HG02970 (cell line): ENCODE results near the gene MSANTD3.
A peak's percentile ranks its signal among the peaks of the same experiment; 100 is the strongest.
"Not testable (repeated sequence)": the region's sequence is repeated elsewhere in the genome, so short reads cannot be mapped to it uniquely, and the experiment has no call there.

Experiments used
- ATAC-seq: cut with Tn5 transposase; IDR thresholded peaks from one replicate; pipeline ENCODE4 v1.9.1; 2021; ENCODE audit warnings: mild to moderate bottlenecking, moderate library complexity, moderate number of reproducible peaks; ENCODE audit not compliant: unreplicated experiment, low FRiP score

The MSANTD3 gene

DNA sequence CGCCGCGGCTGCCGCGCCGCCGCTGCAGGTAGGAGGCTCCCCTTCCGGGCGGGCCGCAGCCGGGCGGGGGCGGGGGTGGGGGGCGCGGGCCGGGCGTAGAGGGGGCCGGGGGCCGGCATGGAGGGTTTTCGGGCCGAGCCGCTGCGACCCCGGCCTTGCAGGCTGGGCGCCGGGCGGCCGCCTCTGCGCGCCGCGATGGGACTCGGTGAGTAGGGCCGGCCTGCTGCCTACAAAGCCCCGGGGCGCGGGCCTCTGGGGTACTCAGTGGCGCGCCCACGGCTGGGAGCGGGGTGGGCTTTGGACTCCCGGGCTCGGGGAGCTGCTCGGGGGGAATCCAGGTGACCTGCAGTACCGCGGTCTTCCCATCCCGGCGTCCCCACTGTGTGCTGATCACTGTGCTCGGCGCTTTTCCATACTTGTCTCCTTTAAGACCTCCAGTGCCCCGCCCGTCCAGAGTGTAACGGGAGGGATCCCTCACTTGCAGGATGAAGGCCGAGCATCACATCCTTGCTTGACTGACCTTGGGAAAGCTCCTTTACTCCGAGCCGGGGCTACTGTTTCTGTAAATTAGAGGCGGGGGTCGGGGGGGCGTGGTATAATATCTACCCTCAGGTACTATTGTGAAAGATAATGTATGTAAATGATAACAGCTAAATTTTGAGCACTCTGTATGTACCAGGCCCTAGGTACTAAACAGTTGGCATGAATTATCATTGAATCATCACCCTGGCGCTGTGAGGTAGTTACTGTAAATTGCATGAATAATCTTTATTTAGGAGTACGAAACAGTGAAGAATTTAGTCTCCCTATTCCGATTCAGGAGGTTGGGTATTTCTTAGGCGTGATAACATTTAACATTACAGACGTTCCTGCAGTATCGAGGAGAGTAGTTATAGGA is 672 bp downstream of the MSANTD3 start:
- peak; percentile 47 for ATAC-seq

DNA sequence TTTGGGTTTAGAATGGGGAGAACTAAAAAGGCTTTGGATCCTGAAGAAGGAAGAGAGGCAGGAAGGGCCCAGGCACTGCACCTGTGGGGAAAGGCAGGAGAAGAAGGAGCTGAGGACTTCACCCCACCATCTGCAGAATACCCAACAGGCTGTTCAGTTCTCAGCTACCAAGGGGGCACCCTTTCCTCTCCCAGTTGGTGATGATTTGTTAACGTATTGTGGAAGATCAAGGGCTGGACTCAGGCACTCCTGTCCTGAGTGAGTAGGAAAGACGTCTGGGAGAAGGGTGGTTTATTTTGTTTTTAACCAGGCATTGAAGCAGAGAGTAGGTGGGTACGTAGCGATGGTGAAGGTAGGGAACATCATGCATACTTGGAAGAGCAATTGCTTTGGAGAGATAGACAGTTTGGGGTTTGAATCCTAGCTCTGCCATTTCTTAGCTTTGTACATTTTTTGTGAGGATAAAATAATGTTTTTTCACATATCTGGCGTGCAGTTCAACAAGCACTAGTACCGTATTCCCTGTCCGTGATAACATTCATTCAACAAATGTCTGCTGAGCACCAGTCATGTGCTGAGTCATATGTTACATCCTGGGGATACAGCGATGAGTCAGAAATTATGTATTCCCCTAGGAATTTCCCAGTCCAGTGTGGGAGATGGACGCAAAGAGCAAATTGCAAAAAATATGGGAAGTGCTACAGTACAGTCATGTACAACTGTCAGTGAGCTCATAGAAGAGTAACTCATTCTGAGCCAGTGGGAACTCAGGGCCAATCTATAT is 2.1 kb downstream of the MSANTD3 start:
- ATAC-seq = no peak

DNA sequence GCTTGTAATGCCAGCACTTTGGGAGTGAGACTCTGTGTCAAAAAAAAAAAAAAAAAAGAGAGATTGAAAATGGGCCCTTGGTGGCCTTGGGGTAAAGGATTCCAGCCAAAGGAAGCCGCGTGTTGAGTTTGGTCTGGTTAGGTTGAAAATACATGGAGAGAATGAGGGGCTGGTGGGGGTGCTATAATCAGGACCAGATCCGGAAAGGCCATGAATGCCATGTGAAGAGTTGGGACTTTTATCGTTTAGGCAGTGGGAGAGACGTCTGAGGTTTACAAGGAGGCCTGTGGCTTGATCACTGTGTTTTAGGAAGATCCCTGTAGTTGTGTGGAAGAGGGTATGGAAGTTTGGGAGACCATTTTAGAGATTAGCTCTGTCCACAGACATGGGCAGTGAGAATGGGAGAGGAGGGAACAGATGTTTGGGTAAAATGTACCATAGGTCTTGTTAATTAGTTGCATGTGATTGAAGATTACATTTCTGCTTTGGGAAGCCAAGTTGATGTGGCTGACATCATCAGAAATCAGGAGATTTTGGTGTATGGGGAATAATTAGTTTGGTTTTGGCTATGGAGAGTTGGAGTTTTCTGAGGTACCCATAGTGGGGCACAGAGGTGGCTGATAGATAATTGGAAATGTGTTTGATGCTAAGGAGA is 3.5 kb downstream of the MSANTD3 start:
- ATAC-seq = no peak

DNA sequence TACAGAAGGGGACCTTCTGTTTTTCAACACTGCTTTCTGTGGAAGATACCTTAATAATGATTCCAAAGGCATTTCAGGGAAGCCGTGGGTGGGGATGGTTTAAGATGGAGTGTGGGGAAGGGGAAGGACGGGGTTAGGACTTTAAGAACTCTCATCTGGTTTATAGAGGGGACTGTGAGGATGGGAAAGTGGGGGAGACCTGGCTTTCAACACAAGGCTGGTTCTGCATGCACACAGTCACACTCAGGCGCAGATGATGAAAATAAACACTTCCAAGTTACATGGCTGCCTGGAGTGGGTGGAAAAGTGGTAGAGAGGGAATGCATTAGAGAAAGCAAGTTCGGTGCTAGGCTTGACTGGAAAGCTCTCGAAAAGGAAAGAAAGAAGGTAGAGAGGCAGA is 4.9 kb downstream of the MSANTD3 start:
- no peak for ATAC-seq

DNA sequence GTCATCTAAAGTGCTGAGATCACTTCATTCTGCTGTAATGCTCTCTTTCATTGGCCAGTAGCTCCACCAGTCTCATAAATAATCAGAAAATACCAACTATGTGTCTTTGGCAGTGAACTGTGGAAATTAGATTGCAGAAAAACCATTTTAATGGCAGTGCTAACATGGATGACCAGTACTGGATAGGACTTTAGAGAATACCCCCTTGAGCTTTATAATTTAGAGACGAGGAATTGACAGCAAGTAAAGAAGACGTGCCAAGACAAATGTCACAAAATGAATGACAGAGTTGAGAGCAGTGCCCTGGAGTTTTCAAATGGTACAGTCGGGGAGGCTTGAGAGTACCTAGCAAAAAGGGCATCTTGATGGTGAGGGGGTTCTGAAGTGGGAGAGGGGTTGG is 5.8 kb downstream of the MSANTD3 start:
- no peak for ATAC-seq

DNA sequence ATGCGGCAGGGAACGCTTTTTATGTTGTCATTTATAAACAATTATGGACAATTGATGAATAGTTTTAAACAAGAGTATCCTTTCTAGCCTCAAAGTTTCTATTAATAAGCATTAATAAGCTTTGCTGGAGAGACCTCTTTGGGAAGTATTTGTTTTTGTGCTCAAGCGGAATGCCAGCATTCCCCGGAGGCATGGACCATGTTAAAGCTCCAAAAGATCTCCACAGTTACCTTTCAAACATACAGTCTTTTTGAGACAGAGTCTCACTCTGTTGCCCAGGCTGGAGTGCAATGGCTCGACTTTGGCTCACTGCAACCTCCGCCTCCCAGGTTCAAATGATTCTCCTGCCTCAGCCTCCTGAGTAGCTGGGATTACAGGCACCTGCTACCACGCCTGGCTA is 9.6 kb downstream of the MSANTD3 start:
- ATAC-seq = no peak

DNA sequence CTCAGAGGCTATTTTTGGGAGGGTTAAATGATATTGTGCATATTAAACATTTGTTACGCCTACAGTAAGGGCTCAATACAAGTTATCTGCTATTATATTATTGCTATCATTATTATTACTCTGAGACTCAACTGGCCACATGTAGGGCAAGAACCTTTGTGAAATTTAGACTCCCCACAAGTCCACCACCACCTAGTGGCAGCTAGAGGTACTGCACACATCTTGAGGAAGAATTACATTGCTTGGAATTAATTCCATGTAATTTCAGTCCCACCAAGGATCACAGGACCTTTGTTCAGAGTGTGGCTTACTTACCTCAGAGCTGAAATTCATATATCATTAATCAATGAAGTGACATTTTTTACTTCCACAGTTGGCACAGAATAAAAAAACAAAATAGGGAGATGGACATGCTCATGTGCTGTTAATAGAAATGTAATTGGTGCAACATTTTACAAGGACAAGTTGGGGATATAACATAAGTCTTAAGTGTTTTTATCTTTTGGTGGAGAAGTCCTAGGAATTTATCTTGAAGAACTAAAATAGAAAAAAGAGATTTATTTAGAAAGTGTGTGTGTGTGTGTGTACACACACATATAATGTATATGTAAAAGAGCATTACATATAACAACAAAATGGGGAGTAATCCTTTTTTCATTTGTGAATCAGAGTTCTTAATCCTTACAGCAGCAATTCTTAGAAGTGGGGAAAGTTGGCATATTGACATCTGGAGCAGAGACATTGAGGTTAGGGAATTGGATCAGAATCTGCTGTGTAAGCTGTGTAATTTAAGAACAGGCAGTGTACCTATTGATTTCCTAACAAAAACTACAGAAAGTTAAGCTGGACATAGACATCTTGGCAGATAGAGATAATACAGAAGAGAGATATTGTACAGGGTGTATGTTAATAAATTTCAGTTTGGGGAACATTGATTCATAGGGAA is 11.2 kb downstream of the MSANTD3 start:
- ATAC-seq = no peak

DNA sequence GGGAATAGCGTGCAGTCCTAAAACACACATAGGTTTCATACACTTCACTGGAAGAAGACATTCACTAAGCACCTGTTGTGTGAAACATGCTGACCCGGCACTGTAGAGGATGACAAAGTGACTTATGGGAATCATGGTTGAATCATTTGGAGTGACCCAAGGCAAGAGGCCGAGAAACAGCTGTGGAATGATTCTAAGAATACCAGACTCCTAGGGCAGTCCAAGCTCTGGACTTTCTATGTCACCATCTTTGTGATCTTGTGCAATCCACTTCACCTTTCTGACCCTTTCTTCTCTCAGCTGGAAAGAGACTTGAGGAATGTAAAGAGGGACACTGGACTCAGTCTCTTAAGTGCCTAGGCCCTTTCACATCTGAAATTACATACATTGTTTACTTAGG is 13.1 kb downstream of the MSANTD3 start:
- ATAC-seq = no peak

DNA sequence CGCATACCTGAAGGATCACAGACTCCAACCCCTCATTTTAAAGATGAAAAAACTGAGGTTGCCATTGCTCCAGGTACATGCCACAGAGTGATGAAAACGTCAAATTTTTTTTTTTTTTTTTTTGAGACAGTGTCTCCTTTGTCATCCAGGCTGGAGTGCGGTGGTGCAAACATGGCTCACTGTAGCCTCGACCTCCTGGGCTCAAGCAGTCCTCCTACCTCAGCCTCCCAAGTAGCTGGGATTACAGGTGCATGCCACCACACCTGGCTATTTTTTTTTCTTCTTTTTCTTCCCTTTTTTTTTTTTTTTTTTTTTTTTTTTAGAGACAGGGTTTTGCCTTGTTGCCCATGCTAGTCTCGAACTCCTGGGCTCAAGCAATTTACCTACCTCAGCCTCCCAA is 13.5 kb downstream of the MSANTD3 start:
- not testable (repeated sequence) for ATAC-seq

DNA sequence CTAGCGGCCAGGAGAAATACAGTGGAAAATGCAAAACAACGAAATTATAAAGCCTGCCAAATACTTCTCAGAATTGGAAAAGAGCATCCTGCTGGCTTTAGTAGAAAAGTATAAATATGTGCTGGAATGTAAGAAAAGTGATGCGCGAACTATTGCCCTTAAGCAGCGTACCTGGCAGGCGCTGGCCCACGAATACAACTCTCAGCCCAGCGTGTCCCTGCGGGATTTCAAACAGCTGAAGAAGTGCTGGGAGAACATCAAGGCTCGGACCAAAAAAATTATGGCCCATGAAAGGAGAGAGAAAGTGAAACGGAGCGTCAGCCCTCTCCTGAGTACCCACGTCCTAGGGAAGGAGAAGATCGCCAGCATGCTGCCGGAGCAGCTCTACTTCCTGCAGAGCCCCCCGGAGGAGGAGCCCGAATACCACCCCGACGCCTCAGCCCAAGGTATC is 15.0 kb downstream of the MSANTD3 start:
- ATAC-seq = no peak

DNA sequence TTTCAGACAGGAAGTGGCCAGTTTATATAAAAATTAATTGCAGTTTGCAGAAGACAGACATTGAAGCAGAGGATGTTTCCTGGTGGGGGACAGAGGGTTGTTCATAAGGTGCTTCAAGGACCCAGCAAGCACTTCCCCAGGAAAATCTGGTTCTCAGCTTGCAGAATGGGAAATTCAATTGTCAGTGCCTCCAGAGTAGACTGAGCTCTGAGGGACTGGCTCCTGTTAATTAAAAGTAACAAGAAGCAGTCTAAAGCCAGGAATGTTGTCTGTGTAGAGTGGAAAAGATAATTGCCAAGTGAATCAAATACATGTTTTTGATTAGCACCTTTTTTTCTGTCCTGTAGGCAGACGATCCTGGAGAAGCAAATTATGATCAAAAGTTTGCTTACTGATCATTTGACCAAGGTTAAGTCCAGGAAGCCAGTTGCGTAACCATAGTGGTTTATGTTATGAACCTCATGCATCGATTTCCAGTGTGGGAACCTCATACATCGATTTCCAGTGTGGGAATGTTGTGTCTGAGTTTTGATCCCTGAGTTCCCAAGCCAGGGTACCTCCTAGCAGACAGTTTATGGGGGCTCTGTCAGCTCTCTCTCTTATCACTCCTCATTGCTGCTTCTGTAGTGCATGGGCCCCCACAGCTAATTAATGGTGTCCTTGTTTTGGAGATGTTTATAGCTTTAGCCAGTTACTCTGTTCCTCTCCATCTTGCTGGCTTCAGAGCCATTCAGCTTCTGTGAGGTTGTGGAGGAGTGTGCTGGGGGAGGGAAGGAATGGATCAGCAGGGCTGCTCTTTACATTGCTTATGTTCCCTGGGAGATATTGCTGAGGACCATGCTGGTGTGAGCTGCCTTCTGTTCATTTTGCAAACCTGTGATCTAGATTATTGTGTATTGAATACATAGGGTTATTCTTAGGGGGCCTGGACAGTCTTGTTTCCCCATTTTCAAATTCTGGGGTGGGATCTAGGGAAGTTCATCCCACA is 17.1 kb downstream of the MSANTD3 start:
- ATAC-seq = no peak

DNA sequence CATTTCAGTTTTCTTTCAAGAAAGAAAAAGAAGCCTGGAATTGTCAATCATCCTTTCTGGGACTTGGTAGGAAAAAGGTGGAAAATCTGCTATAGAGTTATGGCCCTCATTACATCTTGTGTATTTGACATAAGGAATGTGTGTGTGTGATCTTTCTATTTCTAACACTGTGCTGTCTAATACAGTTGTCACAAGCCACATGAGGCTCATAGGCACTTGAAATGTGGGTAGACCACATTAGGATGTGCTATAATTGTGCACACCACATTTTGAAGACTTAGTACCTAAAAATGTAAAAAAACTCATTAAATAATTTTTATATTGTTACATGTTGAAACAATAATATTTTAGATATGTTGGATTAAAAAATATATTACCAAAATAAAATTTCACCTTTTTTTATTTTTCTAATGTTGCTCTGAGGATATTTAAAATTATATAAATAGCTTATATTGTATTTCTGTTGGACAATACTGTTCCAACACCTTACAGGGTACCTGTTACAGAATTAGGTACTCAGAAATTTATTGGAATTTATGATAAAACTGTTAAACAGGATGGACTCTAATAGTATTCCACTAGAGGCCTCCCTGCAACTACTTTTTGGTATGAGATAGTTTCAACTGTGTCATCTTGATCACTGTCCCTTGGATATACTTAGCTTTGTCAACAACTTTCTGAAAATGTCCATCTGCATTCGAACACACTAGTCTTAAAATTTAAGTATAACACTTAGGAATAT is 18.4 kb downstream of the MSANTD3 start:
- no peak for ATAC-seq

DNA sequence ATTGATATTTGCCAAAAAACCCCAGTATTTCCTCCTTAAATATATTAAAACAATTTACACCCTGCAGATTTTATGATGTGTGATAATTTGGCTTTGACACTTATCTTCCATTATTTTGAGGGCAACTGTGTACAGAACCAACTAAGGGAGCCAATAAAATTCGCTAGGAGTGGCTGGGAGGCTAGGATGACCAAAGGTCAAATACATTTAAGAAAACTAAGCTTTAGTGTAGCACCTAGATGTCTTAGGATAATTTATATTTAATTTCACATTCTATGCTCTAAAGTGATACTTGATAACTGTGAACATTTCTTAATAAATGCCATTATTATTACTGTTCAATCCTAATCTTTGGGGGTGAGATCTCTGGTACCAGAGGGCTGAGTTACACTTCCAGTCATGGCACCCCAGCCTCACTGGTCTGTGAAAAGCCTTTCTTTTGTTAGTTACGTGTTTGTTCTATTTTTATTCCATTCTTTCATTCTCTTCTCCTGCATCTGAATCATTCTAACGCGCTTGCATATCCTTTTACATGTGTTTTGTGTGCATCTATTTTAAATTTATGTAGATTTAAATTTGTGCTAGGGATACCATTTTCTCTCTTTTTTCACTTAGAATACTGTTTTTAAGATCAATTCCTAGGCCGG is 19.1 kb downstream of the MSANTD3 start:
- ATAC-seq = no peak

DNA sequence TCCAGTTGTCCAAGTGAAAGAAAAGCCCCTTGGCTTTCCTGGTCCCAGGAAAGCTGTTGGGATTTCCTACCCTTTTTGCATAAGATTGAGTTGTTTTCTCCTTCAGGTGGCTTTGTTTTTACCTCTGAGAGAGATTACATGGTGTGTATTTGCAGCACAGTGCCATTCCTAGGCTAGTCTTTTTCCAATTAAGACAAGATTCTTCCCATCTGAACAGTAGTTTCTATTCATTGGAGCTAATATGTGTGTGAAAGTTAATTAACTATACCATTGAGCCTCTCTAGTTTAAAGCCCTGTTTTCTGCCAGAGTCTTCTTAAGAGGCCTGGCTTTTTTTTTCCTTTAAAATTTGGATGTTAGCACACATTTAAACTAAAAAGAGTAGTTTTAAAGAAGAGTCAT is 20.1 kb downstream of the MSANTD3 start:
- ATAC-seq = no peak

DNA sequence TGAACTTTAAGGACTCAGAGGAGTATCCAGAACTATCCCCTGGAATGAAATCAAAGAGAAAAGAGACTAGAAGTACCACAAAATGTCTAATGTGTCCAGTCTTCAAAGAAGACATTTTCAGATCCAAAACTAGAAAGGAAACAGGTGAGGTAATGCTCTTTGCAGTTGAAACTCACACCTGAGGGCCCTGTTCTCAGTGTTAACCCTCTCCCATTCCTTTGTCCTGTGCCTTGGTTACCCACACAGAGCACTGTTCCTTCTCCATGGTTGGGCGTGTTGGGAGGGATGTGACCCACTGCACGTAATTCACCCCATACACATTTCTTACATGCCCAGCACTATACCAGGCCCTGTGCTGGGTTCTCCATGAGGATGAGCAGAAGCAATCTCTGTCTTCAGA is 21.3 kb downstream of the MSANTD3 start:
- no peak for ATAC-seq

DNA sequence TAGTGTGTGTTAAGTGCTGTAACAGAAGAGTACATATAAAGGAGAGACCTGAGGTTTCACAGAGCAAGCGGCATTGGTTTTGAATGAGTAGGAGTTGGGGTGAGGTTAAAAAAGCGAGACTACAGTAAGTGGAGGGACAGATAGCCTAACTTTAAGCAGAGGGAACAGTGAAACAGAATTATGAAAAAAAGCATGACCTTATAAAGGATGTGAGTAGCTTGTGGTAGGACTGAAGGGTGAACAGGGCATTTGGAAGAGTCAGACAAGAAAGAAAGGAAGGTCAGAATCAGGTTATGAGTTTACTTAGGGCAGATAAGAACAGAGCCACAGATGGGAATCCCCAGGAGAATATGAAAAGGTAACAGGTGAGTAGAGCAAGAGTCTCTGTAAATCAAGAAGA is 22.5 kb downstream of the MSANTD3 start:
- ATAC-seq = no peak

DNA sequence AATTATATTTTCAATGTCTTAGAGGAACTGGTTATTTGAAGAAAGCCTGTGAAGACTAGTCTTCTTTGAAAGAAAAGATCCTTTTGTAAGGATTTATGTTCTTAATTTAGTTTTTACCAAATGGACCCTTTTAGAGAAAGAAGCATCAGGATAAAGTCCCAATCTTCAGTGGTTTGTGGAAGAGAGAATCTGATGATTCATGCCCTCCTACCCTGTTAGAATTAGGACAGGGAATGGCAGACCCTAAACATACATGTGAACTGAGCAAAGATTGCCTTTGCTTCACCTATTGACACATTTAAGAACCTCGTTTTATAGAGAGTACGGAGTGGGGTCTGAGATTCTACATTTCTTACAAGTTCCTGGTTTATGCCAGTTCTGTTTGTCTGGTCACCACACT is 26.0 kb downstream of the MSANTD3 start:
- ATAC-seq = no peak

DNA sequence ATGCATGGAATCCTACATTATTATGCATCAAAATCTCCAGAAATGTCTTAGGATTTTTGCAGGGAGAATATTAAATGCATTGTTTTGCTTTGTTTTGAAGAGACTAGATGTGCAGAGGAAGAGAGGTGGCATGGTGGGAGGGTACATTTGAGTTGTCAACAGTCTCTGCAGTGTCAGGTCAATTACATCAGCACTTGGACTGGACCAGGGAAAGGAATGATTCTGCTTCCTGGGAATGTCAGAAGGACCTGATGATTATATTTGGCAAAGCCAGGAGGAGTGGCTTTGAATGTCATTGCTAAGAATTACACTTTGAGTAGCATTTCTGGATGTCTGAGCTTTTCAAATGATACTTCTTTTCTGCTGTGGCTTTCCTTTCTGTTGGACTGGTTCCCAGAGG is 28.5 kb downstream of the MSANTD3 start:
- ATAC-seq = no peak
